GM12865 (cell line): Measurements from ENCODE around the gene TPT1.

Source experiments
- DNase-seq: peaks from one replicate; pipeline ENCODE4 v3.0.0; 2010; ENCODE audit warnings: low read depth
- H3K4me3 ChIP-seq: 2 replicates; pipeline ENCODE4 v1.5.1; 2011; ENCODE audit warnings: mild to moderate bottlenecking, low read depth, low read length, control low read depth
- CTCF ChIP-seq: IDR thresholded peaks from 2 replicates; pipeline ENCODE4 v1.5.1; 2011; ENCODE audit warnings: low read length, control low read depth, low read depth, inconsistent platforms; ENCODE audit not compliant: insufficient read depth; ENCODE audit errors: missing control alignments

TPT1 gene

DNA sequence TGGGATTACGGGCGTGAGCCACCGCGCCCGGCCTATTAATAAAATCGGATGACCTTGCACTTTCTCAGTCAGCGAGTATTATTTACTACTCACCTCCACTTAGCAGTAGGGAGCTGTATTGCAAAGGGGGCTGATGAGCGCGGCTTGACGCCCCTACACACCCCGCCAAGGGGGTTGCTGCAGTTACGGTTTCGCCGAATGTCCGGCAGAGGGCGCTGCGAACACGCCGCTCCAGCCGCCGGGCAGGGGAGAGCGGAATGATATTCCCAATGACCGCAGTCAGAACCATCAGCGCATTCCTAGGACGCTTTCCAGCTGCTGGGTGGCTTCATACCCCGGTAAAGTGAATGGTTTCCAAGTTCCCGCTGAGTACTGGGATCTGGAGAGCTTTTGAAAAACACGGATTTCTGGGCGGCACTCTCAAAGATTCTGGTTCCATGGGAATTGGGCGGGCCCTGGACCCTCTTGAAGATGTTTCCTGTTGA is 30.0 kb upstream of the TPT1 start:
- H3K4me3 ChIP-seq: no peak overlapping the region
- peak; percentile 71 for TF ChIP-seq CTCF
- peak; percentile 30 for DNase-seq

GRCh38 chr13:45369116-45369515 is 28.1 kb upstream of the TPT1 start:
- DNase-seq: no peak
- no peak for TF ChIP-seq CTCF
- H3K4me3 ChIP-seq: no peak overlapping the region

DNA sequence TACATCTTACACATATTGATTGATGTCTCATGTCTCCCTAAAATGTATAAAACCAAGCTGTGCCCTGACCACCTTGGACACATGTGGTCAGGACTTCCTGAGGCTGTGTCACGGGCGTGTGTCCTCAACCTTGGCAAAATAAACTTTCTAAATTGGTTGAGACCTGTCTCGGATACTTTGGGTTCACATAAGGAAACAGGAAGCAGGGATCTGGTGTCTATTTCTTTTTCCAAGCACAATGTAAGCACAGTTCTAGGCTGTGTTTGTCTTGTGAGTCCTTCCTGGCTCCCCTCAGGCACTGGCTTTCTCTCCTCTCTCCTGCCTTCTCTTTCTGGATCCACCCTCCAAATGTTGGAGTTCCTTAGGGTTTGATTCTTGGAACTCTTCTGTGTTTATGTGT is 27.6 kb upstream of the TPT1 start:
- H3K4me3 ChIP-seq: no peak overlapping the region
- no peak for TF ChIP-seq CTCF
- DNase-seq: no peak

GRCh38 chr13:45368005-45368404 is 27.0 kb upstream of the TPT1 start:
- no peak for TF ChIP-seq CTCF
- no peak for DNase-seq
- H3K4me3 ChIP-seq: no peak overlapping the region

DNA sequence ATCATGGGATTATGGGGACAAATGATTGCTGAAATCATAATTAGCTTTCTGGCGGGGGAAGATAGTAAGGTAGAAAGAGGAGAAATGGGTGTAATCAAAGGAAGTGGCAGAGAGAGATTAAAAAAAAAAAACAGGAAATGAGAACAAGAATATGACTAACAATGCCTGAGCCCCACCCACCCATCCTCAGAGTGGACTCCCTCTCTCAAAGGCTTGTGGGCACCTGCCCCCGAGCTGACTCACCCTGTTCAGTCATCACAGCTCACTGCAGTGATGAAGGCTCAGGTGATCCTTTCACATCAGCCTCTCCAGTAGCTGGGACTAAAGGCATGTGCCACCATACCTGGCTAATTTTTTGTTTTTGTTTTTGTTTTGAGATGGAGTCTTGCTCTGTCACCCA is 26.4 kb upstream of the TPT1 start:
- TF ChIP-seq CTCF: no peak
- DNase-seq: peak; percentile 89
- H3K4me3 ChIP-seq: no peak overlapping the region

DNA sequence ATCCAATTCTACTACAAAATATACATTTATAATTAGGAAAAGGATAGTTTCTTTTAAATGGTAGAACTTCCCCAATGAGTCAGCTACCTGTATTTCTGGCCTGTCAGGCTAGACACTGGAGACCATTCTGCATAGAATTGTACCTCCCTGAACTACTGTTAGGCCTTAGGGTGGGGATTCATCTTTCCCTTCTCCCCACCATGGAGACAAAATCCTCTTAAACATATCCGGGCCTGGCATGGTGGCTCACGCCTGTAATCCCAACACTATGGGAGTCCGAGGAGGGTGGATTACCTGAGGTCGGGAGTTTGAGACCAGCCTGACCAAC is 24.5 kb upstream of the TPT1 start:
- no peak overlapping the region for H3K4me3 ChIP-seq
- no peak for DNase-seq
- no peak for TF ChIP-seq CTCF

GRCh38 chr13:45364876-45365557 is 24.0 kb upstream of the TPT1 start:
- TF ChIP-seq CTCF: no peak
- H3K4me3 ChIP-seq: no peak overlapping the region
- no peak for DNase-seq
